ENCODE data around the gene ZC3H10. TPM values are rescaled to one million over a fixed set of nuclear protein-coding genes. Genes with fewer than 3 reads are reported as not detected.

Gene ZC3H10
- total and polyA plus RNA-seq, 2 of the 13 experiments (the other 11 are each of a cell fraction or from before 2014, with no cell fraction given): 0.70 to 2.3 TPM

DNA sequence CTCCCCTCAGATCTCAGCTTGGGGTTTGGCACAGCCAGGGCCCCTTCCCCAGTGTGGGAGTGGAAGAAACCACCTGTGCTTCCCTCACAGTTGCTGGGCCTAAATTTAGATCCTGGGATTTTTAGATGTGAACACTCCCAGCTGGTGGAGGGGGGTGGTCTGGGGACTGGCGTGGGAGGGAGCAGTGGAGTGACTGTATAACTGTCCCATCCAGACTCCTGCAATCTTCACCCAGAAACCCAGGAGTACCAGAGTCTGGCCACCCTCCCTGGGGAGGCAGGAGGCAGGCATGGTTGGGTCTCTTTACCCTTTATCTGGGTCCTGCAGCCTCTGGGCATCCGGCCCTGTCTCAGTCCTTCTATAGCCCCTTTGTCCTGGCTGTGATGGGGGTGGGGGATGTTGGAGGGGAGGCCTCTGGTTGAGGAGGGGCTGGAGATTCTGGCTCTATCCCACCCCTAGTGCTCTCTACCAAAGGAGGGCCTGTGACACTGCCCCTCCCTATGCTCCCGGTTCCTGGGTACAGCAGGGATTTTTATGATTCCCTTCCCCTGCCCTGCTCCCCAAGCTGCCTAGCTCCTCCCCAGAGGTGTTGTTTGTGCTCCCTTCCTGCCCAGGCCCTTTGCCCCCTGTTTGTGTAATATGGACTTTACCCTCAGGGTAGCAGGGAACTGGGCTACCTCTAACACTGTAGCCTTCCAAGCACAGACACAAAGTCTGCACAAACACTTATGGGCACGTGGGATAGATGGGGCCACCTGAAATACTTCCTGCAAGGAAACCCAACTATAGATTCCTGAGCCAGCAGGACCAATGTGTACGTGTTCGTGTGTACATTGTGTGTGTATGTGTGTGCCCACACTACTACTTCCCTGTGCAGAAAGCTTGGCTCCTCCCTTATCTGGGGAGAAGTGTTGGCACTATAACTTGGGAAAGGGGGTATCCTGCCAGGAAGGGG is 36.4 kb upstream of the ZC3H10 start (continued):
- TF ChIP-seq ZNF512B (CRISPR knock-in tag; IDR thresholded peaks at IDR 0.05; ENCODE audit: borderline replicate concordance) (no peak; the same call in 1 of the 2 replicates), ZBTB7B (CRISPR knock-in tag; IDR thresholded peaks at IDR 0.05) (peak; percentile 96), ZNF121 (CRISPR knock-in tag; IDR thresholded peaks at IDR 0.05) (peak; percentile 62; the same call in 1 of the 2 replicates), SKIL (CRISPR knock-in tag; IDR thresholded peaks at IDR 0.05; ENCODE audit: borderline replicate concordance) (peak; percentile 99), ZSCAN22 (CRISPR knock-in tag; IDR thresholded peaks at IDR 0.05) (peak; percentile 66; the same call in 1 of the 2 replicates), HNF1A (IDR thresholded peaks at IDR 0.05; ENCODE audit: low read depth) (peak; percentile 84), HNF1A (CRISPR knock-in tag; IDR thresholded peaks at IDR 0.05; ENCODE audit: borderline replicate concordance) (peak; percentile 91; the same call in 1 of the 2 replicates), MEIS2 (CRISPR knock-in tag; IDR thresholded peaks at IDR 0.05) (peak; percentile 65; the same call in 1 of the 2 replicates), SRSF9 (IDR thresholded peaks at IDR 0.05; ENCODE audit: borderline replicate concordance, insufficient read depth, low read depth, low read length, poor library complexity, severe bottlenecking) (no peak), TOE1 (CRISPR knock-in tag; IDR thresholded peaks at IDR 0.05) (0 out of 2 replicates have a peak, but pooled peaks have one; percentile 25), RARA (CRISPR knock-in tag; IDR thresholded peaks at IDR 0.05) (peak; percentile 99), ZNF501 (CRISPR knock-in tag; IDR thresholded peaks at IDR 0.05) (peak; percentile 84), MATR3 (CRISPR knock-in tag; IDR thresholded peaks at IDR 0.05) (no peak)

Measured in HepG2 (cell line).